Large intestine (tissue), 3 donors: ENCODE measurements around the gene RIPK3. TPM values are rescaled to one million over a fixed set of nuclear protein-coding genes. Genes with fewer than 3 reads are reported as not detected.

Experiments
- DNase-seq, 2 donors: peaks; one replicate each; pipeline versions ENCODE4 v3.0.0 to v3.0.0-alpha.2; 2013
- H3K27ac ChIP-seq: one replicate; pipeline ENCODE4 v1.5.1; 2013; ENCODE audit warnings: low read length
- H3K27me3 ChIP-seq: 2 replicates; pipeline ENCODE4 v1.6.1; 2013; ENCODE audit warnings: low read length; ENCODE audit not compliant: control insufficient read depth, insufficient read depth
- H3K36me3 ChIP-seq: 2 replicates; pipeline ENCODE4 v1.6.1; 2013; ENCODE audit warnings: low read length; ENCODE audit not compliant: control insufficient read depth, insufficient read depth
- H3K4me1 ChIP-seq: one replicate; pipeline ENCODE4 v1.6.1; 2013; ENCODE audit warnings: low read length; ENCODE audit not compliant: control insufficient read depth, insufficient read depth
- H3K4me3 ChIP-seq: one replicate; pipeline ENCODE4 v1.5.1; 2013; ENCODE audit warnings: low read length
- H3K9me3 ChIP-seq: one replicate; pipeline ENCODE4 v1.6.1; 2013; ENCODE audit warnings: mild to moderate bottlenecking, low read depth, low read length, moderate library complexity; ENCODE audit not compliant: control insufficient read depth
- WGBS: methylation state at CpG from one replicate; pipeline ENCODE4 v1.1.5; 2013; ENCODE audit warnings: low lambda C conversion rate; ENCODE audit not compliant: insufficient coverage; 5-methylcytosine and 5-hydroxymethylcytosine counted together
- polyA plus RNA-seq: library from polyadenylated mRNA; unstranded; fragments of 120-200 nt; gene quantifications from one replicate; pipeline ENCODE4 v1.2.1, GENCODE V29; 2013

The RIPK3 gene
- polyA plus RNA-seq, 1 donor: 14.8 TPM

DNA sequence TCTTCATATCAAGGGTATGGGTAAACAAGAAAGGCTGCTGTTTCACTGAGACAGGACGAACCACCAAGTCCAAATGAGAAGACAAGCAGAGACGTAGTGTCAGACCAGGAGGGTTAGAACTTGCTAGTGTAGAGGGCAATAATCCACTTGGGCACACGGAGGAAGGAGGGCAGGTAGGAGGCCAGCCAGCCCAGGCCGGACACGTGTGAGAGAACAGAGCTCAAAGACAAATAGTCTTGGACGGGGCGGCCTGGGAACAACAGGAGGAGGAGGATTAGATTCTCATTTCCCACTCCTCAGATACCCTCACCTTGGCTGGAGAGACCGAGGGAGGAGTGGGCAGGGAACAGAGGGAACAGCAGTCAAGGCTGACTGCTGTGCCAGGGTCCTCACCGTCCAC, 49.0 kb downstream of the RIPK3 start:
- WGBS: no CpG with 5 or more reads among the region's 9 CpGs
- H3K36me3 ChIP-seq: peaks cover 46% of the 10 kb centered on the region

DNA sequence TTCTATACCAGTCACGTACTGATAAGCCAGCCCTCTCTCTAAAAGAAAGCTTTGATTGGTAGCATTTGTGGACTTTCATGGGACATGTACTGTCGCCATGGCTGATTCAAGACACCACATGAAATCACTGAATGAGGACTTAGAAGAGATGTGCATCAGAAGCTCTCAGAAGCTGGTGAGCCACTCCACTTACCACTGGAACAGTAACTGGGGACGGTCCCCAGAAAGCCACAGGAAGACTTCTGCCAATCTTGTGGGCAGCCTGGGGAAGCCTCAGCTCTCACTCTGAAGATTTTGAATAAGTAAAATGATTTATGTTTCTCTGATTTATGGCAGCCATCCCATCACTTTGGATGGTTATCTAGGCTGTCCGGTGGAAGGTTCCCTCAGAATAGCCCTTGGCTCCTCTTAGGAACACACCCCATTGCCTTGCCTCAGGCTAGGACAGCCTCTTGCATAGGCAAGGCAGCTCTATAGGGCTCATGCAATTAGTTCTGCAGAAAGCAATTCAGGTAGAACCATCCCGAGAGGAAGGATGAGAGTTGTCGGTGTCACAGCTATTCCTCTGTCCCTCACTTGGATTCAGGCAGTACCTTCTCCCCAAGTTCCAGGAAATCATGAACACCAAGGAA, 50.0 kb downstream of the RIPK3 start:
- WGBS: no CpG with 5 or more reads among the region's 6 CpGs
- no peak overlapping the region for H3K27ac ChIP-seq
- H3K9me3 ChIP-seq: no peaks in the 10 kb centered on the region
- H3K4me3 ChIP-seq: no peak overlapping the region
- H3K4me1 ChIP-seq: no peaks in the 10 kb centered on the region
- no peaks in the 10 kb centered on the region for H3K27me3 ChIP-seq
- H3K36me3 ChIP-seq: peaks cover 40% of the 10 kb centered on the region
- DNase-seq: no peak

More for the DNA sequence above, 49.0 kb downstream of the RIPK3 start:
- Histone ChIP-seq H3K4me3 (no peak overlapping the region), H3K9me3 (no peaks in the 10 kb centered on the region), H3K4me1 (no peaks in the 10 kb centered on the region), H3K27me3 (no peaks in the 10 kb centered on the region), H3K27ac (no peak overlapping the region)
- DNase-seq: no peak

DNA sequence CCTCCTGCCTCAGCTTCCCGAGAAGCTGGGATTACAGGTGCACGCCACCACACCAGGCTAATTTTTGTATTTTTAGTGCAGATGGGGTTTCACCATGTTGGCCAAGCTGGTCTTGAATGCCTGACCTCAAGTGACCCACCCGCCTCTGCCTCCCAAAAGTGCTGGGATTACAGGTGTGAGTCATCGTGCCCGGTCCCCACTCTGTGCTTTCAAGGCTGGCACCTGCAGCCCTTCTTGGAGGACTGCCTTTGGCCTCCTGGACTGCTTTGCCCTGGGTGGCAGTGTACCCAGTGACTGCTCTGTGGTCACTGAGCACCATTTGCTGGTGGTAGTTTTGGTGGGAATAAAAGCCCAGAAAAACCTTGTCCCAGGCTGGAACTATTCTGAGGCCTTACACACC, 52.8 kb downstream of the RIPK3 start:
- no peaks in the 10 kb centered on the region for H3K27me3 ChIP-seq
- H3K4me1 ChIP-seq: no peaks in the 10 kb centered on the region
- no peaks in the 10 kb centered on the region for H3K9me3 ChIP-seq
- H3K36me3 ChIP-seq: peaks cover 29% of the 10 kb centered on the region
- no peak for DNase-seq
- no CpG with 5 or more reads among the region's 5 CpGs for WGBS
- H3K4me3 ChIP-seq: no peak overlapping the region
- H3K27ac ChIP-seq: no peak overlapping the region

Other genes with a start within 250 kb of the RIPK3 start
- 177 TPM for gene PCK2, start 245.7 kb downstream of the RIPK3 start, polyA plus RNA-seq
- gene DCAF11, start 225.2 kb downstream of the RIPK3 start, polyA plus RNA-seq: 98.9 TPM
- 1.6 TPM for gene NRL, start 225.0 kb downstream of the RIPK3 start, polyA plus RNA-seq
- gene FITM1, start 209.3 kb downstream of the RIPK3 start, polyA plus RNA-seq: 2.8 TPM
- gene PSME1, start 203.8 kb downstream of the RIPK3 start, polyA plus RNA-seq: 324 TPM
- gene EMC9, start 198.4 kb downstream of the RIPK3 start, polyA plus RNA-seq: 33.9 TPM
- gene PSME2, start 193.4 kb downstream of the RIPK3 start, polyA plus RNA-seq: 243 TPM
- gene RNF31, start 192.5 kb downstream of the RIPK3 start, polyA plus RNA-seq: 39.1 TPM
- 104 TPM for gene IRF9, start 178.7 kb downstream of the RIPK3 start, polyA plus RNA-seq
- 201 TPM for gene REC8, start 167.9 kb downstream of the RIPK3 start, polyA plus RNA-seq
- gene IPO4, start 151.2 kb downstream of the RIPK3 start, polyA plus RNA-seq: 22.5 TPM
- gene TM9SF1, start 144.6 kb downstream of the RIPK3 start, polyA plus RNA-seq: 50.9 TPM
- 8.1 TPM for gene TSSK4, start 134.3 kb downstream of the RIPK3 start, polyA plus RNA-seq
- 92.5 TPM for gene CHMP4A, start 126.5 kb downstream of the RIPK3 start, polyA plus RNA-seq
- gene MDP1, start 123.9 kb downstream of the RIPK3 start, polyA plus RNA-seq: 21.8 TPM
- 194 TPM for gene NEDD8, start 107.6 kb downstream of the RIPK3 start, polyA plus RNA-seq
- gene GMPR2, start 107.1 kb downstream of the RIPK3 start, polyA plus RNA-seq: 85.9 TPM
- 35.4 TPM for gene TINF2, start 97.4 kb downstream of the RIPK3 start, polyA plus RNA-seq
- 8.6 TPM for gene TGM1, start 76.8 kb downstream of the RIPK3 start, polyA plus RNA-seq
- gene RABGGTA, start 68.4 kb downstream of the RIPK3 start, polyA plus RNA-seq: 29.0 TPM
- 81.3 TPM for gene DHRS1, start 40.2 kb downstream of the RIPK3 start, polyA plus RNA-seq
- 20.9 TPM for gene NOP9, start 40.1 kb downstream of the RIPK3 start, polyA plus RNA-seq
- gene CIDEB, start 32.0 kb downstream of the RIPK3 start, polyA plus RNA-seq: 105 TPM
- gene LTB4R2, start 29.9 kb downstream of the RIPK3 start, polyA plus RNA-seq: 6.0 TPM
- gene LTB4R, start 28.5 kb downstream of the RIPK3 start, polyA plus RNA-seq: 7.2 TPM
- 10.5 TPM for gene ADCY4, start 4.9 kb downstream of the RIPK3 start, polyA plus RNA-seq
- 40.9 TPM for gene NFATC4, start 28.2 kb upstream of the RIPK3 start, polyA plus RNA-seq
- gene NYNRIN, start 59.0 kb upstream of the RIPK3 start, polyA plus RNA-seq: 54.4 TPM
- 5.6 TPM for gene CBLN3, start 89.7 kb upstream of the RIPK3 start, polyA plus RNA-seq
- gene KHNYN, start 90.0 kb upstream of the RIPK3 start, polyA plus RNA-seq: 73.5 TPM
- 44.4 TPM for gene SDR39U1, start 102.8 kb upstream of the RIPK3 start, polyA plus RNA-seq
- gene CMA1, start 168.3 kb upstream of the RIPK3 start, polyA plus RNA-seq: not detected
- 0.18 TPM for gene CTSG, start 236.3 kb upstream of the RIPK3 start, polyA plus RNA-seq